Smooth muscle cell (in vitro differentiated cells): ENCODE data around the gene TPGS1. TPM values are rescaled to one million over a fixed set of nuclear protein-coding genes. Genes with fewer than 3 reads are reported as not detected.

Experiments used
- DNase-seq: peaks from one replicate; lab custom pipeline; 2025; ENCODE audit not compliant: unreplicated experiment; lab: John Stamatoyannopoulos, UW
- H2AFZ ChIP-seq: fragments of 200-600 bp; sonication (generic); 2 replicates; pipeline ENCODE4 v1.6.0; 2016; ENCODE audit warnings: antibody characterized with exemption, low read depth, mild to moderate bottlenecking
- H3F3A ChIP-seq: fragments of 200-600 bp; sonication (generic); 2 replicates; pipeline ENCODE4 v1.6.0; 2017; ENCODE audit warnings: antibody characterized with exemption, low read depth
- H3K27ac ChIP-seq: fragments of 200-600 bp; sonication (generic); 2 replicates; pipeline ENCODE4 v1.5.1; 2016; ENCODE audit warnings: low read depth, mild to moderate bottlenecking
- H3K27me3 ChIP-seq: fragments of 200-600 bp; sonication (generic); 2 replicates; pipeline ENCODE4 v1.6.1; 2016; ENCODE audit warnings: low read depth, mild to moderate bottlenecking
- H3K36me3 ChIP-seq: fragments of 200-600 bp; sonication (generic); 2 replicates; pipeline ENCODE4 v1.5.1; 2016; ENCODE audit warnings: low read depth
- H3K4me1 ChIP-seq: fragments of 200-600 bp; sonication (generic); 2 replicates; pipeline ENCODE4 v1.5.1; 2016; ENCODE audit warnings: low read depth
- H3K4me2 ChIP-seq: fragments of 200-600 bp; sonication (generic); 2 replicates; pipeline ENCODE4 v1.6.0; 2016; ENCODE audit warnings: mild to moderate bottlenecking
- H3K4me3 ChIP-seq: fragments of 200-600 bp; sonication (generic); 2 replicates; pipeline ENCODE4 v1.5.1; 2016; ENCODE audit warnings: mild to moderate bottlenecking
- H3K79me2 ChIP-seq: fragments of 200-600 bp; sonication (generic); 2 replicates; pipeline ENCODE4 v1.6.0; 2016; ENCODE audit warnings: low read depth, mild to moderate bottlenecking
- H3K9ac ChIP-seq: fragments of 200-600 bp; sonication (generic); 2 replicates; pipeline ENCODE4 v1.6.0; 2016; ENCODE audit warnings: low read depth
- H3K9me3 ChIP-seq: fragments of 200-600 bp; sonication (generic); replicated peaks from 2 replicates; pipeline ENCODE4 v1.5.1; 2016; ENCODE audit warnings: low read depth
- H4K20me1 ChIP-seq: fragments of 200-600 bp; sonication (generic); 2 replicates; pipeline ENCODE4 v1.6.0; 2016; ENCODE audit warnings: low read depth
- WGBS: methylation state at CpG from one replicate; pipeline ENCODE4 v1.1.7; 2016; ENCODE audit warnings: low lambda C conversion rate; 5-methylcytosine and 5-hydroxymethylcytosine counted together
- polyA plus RNA-seq: library from polyadenylated mRNA; unstranded; fragments of >200 nt; fragmentation: Nextera tagmentation; extraction: Ambion mirVana; gene quantifications from 2 replicates; pipeline ENCODE4 v1.2.1, GENCODE V29; 2016
- total RNA-seq: library from RNA; depleted of rRNA; stranded (reverse); fragments of >200 nt; gene quantifications from 2 replicates; pipeline ENCODE4 v1.2.3, GENCODE V29; 2014
- TF ChIP-seq, protein P1 (sequence below): fragments of 200-600 bp; sonication (generic); IDR thresholded peaks from 2 replicates; pipeline ENCODE4 v1.5.1; 2017; ENCODE audit warnings: borderline replicate concordance, mild to moderate bottlenecking, antibody characterized with exemption; ENCODE audit not compliant: insufficient read depth, poor library complexity, severe bottlenecking

The TPGS1 gene
- total and polyA plus RNA-seq, 2 experiments from 2014 or later, result 20.5 to 51.3 TPM

GRCh38 chr19:538641-539428 lies 31.5 kb downstream of the TPGS1 start:
- no peaks in the 10 kb centered on the region for H3K9me3 ChIP-seq
- no peaks in the 10 kb centered on the region for H3F3A ChIP-seq
- TF ChIP-seq, protein P1, sequence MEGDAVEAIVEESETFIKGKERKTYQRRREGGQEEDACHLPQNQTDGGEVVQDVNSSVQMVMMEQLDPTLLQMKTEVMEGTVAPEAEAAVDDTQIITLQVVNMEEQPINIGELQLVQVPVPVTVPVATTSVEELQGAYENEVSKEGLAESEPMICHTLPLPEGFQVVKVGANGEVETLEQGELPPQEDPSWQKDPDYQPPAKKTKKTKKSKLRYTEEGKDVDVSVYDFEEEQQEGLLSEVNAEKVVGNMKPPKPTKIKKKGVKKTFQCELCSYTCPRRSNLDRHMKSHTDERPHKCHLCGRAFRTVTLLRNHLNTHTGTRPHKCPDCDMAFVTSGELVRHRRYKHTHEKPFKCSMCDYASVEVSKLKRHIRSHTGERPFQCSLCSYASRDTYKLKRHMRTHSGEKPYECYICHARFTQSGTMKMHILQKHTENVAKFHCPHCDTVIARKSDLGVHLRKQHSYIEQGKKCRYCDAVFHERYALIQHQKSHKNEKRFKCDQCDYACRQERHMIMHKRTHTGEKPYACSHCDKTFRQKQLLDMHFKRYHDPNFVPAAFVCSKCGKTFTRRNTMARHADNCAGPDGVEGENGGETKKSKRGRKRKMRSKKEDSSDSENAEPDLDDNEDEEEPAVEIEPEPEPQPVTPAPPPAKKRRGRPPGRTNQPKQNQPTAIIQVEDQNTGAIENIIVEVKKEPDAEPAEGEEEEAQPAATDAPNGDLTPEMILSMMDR, result no peak
- 97% methylated on average over 31 of the region's 40 CpGs for WGBS
- peaks cover 2% of the 10 kb centered on the region for H3K4me1 ChIP-seq
- H3K27me3 ChIP-seq, result no peaks in the 10 kb centered on the region
- H4K20me1 ChIP-seq, result peaks cover 64% of the 10 kb centered on the region
- no peaks in the 10 kb centered on the region for H3K36me3 ChIP-seq
- no peak overlapping the region for H3K4me2 ChIP-seq
- no peak overlapping the region for H3K4me3 ChIP-seq
- H3K79me2 ChIP-seq, result peaks cover 23% of the 10 kb centered on the region
- H3K9ac ChIP-seq, result no peak overlapping the region
- H3K27ac ChIP-seq, result no peak overlapping the region
- H2AFZ ChIP-seq, result no peak overlapping the region
- DNase-seq, result no peak

- Histone ChIP-seq H3K9ac (no peak overlapping the region), H3K4me1 (no peaks in the 10 kb centered on the region), H3K27ac (no peak overlapping the region), H3K27me3 (no peaks in the 10 kb centered on the region), H4K20me1 (peaks cover 59% of the 10 kb centered on the region), H3K4me2 (no peak overlapping the region), H3F3A (no peaks in the 10 kb centered on the region), H2AFZ (no peak overlapping the region), H3K9me3 (no peaks in the 10 kb centered on the region), H3K79me2 (peaks cover 19% of the 10 kb centered on the region), H3K36me3 (no peaks in the 10 kb centered on the region), H3K4me3 (no peak overlapping the region)
- no peak for DNase-seq
- TF ChIP-seq, protein P1, result no peak
- WGBS, result 93% methylated on average over 28 of the region's 30 CpGs
Observed at GRCh38 chr19:539429-540030, 32.2 kb downstream of the TPGS1 start.

- Histone ChIP-seq H3K27me3 (no peaks in the 10 kb centered on the region), H3K9ac (no peak overlapping the region), H3K4me1 (no peaks in the 10 kb centered on the region), H4K20me1 (peaks cover 45% of the 10 kb centered on the region), H3K9me3 (no peaks in the 10 kb centered on the region), H3K27ac (no peak overlapping the region), H2AFZ (no peak overlapping the region), H3K4me2 (no peak overlapping the region), H3K4me3 (no peak overlapping the region), H3F3A (no peaks in the 10 kb centered on the region), H3K79me2 (peaks cover 5% of the 10 kb centered on the region), H3K36me3 (no peaks in the 10 kb centered on the region)
- WGBS, result 95% methylated on average over 33 of the region's 51 CpGs
- TF ChIP-seq, protein P1, result no peak
- DNase-seq, result no peak
Observed at GRCh38 chr19:540867-541637, 33.8 kb downstream of the TPGS1 start.
